Peyer's patch (tissue), 4 donors: ENCODE data around the gene ATP5PF.

Experiments used
- POLR2A ChIP-seq, 2 donors: fragments of 450-650 bp; IDR thresholded peaks; one replicate each; pipeline ENCODE4 v1.5.1; 2017; ENCODE audit warnings: antibody characterized with exemption in 2 of 2, mild to moderate bottlenecking in 2 of 2, moderate library complexity in 2 of 2
- TF ChIP-seq, protein P1 (sequence below), 6 experiments: fragments of 450-650 bp in 4 of 6; fragments of 200-600 bp in 2 of 6; sonication (generic) in 1 of 6; IDR thresholded peaks; one replicate each; pipeline ENCODE4 v1.5.1; 2017 to 2019; ENCODE audit warnings: antibody characterized with exemption in 6 of 6, mild to moderate bottlenecking in 3 of 6, moderate library complexity in 1 of 6

DNA sequence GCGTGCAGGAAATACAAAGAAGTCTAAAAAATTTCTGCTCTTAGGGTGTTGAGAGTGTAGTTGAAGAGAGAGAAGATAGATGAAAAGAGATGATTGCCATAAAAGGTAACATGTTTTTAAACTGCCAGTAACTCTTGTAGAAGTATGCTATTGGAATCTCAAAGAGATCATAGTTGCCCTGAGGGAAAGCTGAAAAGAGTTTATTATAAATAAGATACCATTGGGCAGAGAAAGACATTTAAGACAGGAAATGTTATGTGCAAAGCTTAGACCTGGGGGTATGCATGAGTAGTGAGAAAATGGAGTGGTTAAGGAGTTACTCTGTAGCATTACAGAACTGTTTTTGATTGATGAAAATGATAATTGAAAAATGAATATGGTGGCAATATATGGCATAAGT, 17.7 kb upstream of the ATP5PF start:
- TF ChIP-seq, protein P1, sequence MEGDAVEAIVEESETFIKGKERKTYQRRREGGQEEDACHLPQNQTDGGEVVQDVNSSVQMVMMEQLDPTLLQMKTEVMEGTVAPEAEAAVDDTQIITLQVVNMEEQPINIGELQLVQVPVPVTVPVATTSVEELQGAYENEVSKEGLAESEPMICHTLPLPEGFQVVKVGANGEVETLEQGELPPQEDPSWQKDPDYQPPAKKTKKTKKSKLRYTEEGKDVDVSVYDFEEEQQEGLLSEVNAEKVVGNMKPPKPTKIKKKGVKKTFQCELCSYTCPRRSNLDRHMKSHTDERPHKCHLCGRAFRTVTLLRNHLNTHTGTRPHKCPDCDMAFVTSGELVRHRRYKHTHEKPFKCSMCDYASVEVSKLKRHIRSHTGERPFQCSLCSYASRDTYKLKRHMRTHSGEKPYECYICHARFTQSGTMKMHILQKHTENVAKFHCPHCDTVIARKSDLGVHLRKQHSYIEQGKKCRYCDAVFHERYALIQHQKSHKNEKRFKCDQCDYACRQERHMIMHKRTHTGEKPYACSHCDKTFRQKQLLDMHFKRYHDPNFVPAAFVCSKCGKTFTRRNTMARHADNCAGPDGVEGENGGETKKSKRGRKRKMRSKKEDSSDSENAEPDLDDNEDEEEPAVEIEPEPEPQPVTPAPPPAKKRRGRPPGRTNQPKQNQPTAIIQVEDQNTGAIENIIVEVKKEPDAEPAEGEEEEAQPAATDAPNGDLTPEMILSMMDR (IDR thresholded peaks at IDR 0.05) = no peak
- TF ChIP-seq POLR2A (IDR thresholded peaks at IDR 0.05) = no peak
